SKM-1 treated with dmso at 0.1 percent for 144 hours (cell line): ENCODE data around the gene CAV2.
"Not testable (repeated sequence)": the region's sequence is repeated elsewhere in the genome, so short reads cannot be mapped to it uniquely, and the experiment has no call there.

Experiments
- DNase-seq: peaks from one replicate; lab custom pipeline; 2025; ENCODE audit not compliant: unreplicated experiment; lab: John Stamatoyannopoulos, UW

Gene CAV2, protein sequence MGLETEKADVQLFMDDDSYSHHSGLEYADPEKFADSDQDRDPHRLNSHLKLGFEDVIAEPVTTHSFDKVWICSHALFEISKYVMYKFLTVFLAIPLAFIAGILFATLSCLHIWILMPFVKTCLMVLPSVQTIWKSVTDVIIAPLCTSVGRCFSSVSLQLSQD

DNA sequence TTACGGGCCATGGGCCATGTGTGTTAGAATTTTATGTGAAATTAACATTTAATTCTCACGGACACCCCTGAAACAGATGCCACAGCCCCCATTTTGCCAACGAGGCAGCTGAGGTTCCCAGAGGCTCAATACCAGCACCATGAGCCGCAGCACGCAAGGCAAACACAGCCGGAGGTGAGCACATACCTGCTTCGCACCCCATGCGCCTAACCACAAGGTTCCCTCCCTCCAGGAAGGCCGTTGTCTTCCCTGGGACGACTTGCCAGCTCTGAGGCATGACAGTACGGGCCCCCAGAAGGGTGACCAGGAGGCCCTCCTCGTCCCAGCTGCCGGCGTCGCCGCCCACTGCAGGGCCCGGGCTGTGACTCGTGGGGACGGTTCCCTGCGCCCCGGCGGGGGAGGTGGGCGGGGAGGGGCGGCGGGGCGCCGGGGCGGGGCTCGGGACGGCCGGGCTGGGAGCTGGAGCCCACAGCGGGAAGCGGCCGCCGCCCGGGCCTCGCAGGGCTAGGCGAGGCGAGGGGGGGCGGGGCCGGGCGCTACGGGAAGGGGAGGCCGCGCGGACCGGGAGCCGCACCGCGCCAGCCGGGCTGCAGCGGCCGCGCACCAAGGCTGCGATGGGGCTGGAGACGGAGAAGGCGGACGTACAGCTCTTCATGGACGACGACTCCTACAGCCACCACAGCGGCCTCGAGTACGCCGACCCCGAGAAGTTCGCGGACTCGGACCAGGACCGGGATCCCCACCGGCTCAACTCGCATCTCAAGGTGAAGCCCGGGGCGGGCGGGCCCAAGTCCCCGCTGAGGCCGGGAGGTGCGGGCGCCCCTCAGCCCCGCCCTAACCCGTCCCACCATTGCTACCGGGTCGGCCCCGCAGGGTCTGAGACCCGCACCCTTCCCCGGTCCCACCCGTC lies at the start of gene CAV2:
CAV2 (plus strand) TSS at position 571 of the 910 bp plus-strand sequence; CDS start at position 615, 44 bp downstream.
- no peak for DNase-seq

DNA sequence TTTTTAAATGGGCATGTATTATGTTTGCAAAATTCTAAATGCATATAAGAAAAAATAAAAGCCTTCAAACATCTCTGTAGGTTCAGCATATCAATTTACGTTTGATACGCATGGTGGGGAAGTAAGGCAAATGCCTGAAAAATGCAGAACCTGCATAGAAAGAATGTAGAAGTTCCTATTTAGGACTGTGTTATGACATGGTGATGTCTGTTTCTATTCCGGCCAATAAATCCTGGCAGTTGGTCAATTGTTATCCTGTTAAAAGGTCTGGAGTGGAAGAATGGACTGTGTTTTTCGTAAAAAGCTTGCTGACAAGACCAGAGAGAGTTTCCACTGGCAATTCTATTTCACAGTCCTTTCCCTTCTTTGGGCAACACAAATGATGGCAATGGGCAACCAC lies 49.6 kb upstream of the CAV2 start:
- no peak for DNase-seq

DNA sequence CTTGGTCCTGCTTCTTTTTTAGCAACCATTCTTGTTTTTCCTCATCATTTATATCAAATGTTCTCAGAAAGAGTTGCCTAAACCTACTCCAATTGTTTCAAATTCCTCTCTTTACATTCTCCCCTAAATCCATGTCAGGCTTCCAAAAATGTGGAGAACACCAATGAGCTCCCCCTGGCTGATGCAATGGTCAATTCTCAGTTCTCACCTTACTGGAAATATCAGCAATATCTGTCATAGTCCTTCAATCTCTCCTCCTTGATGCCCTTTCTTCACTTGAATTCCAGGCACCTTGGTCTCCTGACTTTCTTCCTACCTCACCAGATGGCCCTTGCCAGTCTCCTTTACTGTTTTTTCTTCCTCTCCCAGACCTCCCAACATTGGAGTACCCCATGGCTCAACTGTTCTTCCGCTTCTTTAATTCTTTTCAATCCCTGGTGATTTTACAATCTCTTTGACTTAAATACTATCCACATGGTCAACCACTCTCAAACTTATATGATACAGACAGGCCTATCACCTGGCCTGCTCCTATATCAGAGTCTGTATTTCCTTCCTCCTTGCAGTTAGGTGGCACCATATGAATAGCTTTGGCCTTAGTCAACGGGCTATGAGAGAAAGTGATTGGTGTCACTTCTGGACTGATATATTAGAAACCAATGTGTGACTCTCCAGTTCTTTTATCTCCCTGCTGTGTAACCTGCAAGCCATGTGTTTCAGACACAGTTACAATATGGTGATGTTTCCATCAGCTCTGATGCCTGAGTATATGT lies 47.4 kb upstream of the CAV2 start:
- no peak for DNase-seq

DNA sequence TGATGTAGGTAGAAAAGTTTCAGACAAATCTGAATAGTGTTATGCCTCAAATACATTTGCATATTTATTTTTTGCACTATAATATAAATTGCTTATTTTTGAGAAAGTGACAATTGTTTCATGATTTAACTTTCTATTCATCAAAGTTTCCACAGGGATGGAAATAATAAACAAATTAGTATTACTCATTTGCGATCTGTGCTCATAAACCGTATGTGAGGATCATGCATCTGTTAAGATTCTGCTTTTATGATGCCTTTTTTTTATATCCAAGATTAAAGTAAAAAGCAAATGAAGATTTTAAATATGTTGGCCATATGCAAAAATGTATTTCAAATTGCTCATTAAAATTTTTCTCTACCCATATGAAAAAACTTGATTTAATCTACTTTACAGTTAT lies 45.2 kb upstream of the CAV2 start:
- no peak for DNase-seq

DNA sequence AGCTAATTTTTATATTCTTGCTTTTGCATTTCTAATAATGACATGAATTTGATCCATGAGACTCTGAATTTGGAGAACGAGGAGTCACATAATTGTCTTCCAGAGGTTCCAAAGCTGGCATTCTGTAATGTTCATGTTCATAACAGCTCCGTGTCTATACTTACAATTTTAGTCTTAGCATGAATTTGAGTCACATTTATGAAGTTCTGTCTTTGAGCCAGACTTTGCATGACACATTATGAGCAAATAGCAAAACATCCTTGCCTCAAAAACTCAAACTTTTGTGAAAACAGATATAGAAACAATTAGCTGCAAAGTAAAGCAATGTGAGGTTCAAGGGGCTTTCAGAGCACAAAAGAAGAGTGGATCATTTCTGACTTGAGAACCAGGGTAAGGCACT lies 44.5 kb upstream of the CAV2 start:
- no peak for DNase-seq

DNA sequence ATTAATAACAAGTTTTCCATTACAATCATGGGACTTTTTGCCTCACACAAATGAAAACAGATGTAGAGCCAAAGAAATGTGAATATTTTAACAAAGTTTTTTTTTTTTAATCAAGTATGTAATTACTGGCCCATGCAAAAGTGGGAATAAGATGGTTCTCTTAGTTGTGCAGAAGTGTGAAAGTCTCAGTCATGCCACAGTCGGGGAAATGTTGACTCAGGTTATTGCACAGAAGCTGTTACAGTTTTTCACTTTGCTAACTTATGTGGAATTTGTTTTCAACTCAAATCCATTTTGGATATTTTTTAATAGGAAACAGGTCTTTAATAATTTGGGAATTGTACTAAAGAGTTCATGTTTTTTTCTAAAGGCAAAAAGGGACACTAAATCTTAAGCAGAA lies 44.0 kb upstream of the CAV2 start:
- no peak for DNase-seq

DNA sequence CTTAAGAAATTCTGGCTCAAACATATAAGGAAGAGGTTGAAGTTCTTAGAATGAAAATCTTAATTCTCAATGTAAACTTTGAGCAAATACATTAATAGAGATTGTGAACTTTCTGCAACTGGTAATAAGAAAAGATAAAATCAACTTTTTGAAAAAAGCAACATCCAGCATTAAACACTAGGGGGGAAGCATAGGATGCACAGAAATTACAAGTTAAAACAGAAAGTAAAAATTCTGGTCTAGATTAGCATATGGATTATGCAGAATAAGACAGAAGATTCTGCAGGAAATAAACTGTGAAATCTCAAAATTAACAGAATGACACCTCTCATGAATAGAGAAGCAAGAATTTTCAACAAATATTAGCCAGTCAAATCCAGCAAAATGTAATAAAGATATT lies 38.0 kb upstream of the CAV2 start:
- no peak for DNase-seq

DNA sequence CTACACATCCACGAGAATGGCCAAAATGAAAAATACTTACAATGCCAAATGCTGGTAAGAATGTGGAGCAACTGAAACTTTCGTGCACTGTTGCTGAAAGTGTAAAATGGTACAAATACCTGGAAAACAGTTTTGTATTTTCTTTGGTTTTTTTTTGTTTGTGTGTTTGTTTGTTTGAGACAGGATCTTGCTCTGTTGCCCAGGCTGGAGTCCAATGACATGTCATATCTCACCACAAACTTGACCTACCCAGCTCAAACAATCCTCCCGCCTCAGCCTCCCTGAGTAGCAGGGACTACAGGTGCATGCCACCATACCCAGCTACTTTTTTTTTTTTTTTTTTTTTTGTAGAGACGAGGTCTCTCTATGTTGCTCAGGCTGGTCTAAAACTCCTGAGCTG lies 35.6 kb upstream of the CAV2 start:
- DNase-seq: no peak

DNA sequence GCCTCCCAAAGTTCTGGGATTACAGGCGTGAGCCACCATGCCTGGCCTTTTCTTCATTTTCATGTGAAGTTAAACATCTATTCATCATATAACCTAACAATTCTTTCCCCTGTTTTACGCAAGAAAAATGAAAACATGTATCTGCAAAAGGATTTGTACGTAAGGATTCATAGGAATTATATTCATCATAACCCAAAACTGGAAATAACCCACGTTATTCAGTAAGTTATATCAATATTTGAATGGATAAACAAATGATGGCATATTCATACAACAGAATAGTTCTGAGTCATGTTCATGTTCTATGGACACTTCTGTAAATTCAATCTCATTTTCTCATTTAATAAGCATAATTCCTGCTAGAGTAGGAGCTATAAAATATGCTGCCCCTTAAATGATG lies 35.2 kb upstream of the CAV2 start:
- no peak for DNase-seq

DNA sequence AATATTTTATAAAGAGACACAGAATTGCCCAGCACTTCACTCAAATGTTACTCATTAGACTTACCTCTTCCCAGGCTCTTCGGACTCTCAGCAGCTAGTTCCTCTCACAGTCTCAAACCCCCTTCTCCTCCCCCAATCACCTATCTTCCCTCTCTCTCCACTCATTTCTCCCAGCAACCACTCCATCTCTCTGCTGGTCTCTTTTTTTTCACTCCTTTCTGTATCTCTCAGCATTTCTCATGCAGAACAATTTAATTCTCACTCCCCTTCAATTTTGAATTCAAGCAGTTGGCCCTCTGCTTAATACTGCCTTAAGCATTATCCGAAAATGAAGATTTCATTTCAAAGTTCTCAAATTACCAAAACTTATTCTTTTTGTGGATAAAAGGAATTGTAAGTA lies 34.4 kb upstream of the CAV2 start:
- no peak for DNase-seq

DNA sequence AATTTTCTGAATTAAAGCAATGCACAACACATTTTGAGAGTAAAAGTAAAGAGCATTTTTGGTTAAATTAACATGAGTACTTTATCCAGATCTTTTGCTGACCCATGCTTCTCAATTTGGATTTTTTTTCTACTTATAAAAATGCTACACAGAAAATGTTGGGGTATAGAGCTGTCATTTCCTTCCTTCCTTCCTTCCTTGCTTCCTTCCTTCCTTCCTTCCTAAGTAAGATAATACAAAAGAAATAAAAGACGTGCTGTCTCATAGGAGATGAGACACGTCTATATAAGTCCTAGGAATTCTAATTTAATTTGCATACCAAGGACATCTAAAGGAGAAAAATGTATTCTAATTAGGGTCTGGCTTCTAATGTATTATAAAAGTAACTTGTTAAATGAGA lies 31.0 kb upstream of the CAV2 start:
- no peak for DNase-seq

DNA sequence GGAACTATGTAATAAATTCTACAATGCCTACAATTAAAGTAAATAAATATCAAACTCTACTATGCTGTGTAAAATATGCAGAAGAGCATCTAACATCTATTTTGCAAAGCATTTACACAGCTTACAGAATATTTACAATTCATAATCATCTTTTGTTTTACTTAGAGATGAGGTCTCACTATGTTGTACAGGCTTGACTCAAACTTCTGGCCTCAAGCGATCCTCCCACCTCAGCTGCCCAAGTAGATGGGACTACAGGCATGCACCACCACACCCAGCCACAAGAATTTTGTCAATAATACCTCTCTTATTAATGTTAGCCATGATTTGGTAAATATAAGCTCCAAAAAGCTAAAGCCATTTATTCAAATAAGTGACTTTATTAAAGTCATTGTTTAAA lies 21.9 kb upstream of the CAV2 start:
- DNase-seq: no peak

DNA sequence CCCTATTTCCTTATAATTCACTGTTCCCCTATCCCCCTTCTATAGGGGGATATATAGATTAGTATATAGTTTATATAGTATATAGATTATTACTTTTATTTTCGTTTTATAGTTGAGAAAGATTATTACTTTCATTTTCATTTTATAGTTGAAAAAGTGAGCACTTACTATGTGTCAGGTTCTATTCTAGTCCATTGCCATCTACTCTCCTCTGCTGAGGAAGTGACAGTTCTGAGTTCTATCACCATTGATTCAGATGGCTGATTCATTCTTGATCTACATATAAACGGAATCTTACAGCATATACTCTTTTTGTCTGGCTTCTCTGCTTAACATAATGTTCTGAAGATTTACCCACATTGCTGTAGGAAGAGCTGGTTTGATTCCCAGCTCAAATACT lies 20.7 kb upstream of the CAV2 start:
- no peak for DNase-seq

DNA sequence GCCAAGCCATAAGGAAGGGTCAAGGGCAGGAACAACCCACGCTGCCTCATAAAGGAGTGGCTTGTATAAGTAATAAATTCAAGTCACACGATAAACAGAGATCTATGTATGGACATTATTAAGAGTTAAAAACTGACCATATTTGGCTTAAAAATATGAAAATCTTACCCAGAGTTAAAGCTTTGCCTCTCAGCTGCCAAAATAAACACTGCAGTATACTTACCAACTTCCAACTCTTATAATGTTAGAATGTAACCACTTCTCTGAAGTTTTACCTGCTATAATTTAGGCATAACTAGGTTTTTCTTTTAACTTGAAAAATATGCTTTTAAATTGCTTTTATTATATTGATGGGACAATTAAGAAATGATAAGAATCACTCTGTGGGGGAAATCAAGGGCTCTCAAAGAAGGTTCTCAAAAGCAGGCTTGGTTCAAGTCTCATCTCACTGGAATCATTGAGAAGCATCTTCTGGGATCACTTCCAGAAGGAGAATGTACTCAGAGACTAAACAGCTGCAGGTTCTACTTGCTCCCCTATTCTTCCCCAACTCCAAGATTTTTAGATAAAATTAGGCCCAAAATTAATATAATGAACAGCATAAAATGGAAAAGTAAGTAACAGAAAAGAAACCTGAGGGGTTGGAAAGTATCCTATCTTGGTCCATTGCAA lies 16.1 kb upstream of the CAV2 start:
- DNase-seq: no peak

DNA sequence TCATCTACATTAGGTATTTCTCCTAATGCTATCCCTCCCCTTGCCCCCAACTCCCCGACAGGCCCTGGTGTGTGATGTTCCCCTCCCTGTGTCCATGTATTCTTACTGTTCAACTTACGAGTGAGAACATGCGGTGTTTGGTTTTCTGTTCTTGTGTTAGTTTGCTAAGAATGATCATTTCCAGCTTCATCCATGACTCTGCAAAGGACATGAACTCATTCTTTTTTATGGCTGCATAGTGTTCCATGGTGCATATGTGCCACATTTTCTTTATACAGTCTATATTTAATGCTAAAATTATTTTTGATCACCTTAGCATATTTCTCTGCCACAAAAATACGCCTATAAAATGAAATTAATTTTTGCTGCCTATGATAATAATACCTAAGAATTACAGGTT lies 15.1 kb upstream of the CAV2 start:
- DNase-seq: not testable (repeated sequence)

DNA sequence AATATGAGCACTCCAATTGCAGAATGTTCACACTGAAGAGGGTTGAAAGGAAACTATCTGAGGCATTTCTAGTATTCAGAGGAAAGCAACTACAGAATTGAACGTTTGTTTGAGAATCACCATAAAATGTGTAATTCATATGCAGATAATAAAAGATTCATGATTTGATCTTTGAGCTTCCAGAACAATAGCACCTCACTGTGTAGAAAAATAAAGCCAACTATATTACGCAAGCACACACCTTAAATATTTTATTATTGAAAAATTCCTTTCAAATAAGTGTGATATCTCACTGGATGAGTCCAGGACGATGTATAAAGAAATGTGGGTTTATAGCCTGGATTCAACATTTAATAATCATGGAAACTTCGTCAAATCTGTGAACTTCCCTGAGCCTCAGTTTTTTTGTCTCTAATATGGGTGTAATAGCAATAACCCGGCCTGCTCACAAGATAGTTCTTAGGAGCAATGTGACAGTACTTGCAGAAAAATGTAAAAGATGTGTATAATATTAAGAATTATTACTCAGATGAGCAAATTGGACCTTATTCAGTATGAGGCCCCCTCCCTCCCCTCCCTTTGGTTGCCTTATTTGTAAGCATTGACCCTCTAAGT lies 11.5 kb upstream of the CAV2 start:
- no peak for DNase-seq

DNA sequence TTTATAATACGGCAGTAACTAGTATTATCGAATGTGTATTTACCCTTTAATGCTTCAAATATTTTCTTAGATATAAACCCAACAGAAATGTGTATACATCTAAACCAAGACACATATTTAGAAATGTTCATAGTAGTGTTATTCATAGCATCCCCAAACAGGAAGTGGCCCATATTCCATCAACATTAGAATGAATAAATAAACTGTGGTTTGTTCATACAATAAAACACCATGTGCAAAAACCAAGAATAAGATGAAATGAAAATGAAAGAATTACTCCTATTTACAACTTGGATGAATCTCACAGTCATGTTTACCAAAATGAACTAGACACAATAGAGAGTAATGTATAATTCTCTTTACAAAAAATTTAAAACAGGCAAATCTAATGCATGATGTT lies 9.2 kb upstream of the CAV2 start:
- no peak for DNase-seq

DNA sequence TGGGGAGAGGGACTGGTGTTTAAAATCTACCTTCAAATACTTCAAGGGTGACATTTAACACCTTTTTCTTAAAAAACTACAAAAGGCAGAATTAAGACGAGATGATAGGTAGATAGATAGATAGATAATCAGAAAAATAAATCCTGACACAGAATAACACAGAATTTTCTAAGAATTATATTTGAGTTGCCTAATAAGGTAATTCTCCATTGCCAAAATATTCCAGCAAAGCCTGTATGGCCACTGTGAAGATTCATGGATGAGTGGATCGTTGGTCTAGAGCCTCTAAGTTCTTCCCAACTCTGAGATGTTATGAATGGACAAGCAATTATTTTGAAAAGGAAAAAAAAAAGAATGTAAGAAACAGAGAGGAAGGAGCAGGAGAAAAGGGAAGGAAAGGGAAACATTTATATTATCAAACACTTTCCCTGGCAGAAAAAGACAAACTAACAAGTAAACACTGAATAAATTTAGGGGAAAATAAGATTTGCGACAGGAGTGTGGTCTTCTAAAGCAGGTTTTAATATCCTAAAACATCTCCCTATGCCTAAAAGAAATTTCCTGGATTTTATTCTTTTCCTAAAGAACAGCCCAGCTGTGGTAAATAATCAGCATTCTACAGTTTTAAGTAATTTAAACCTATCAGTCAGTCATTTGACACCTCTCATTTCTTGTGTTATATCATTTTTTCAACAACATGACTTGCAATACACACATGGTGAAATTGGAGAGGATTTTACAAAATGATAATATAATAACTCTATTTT lies 7.5 kb upstream of the CAV2 start:
- no peak for DNase-seq

DNA sequence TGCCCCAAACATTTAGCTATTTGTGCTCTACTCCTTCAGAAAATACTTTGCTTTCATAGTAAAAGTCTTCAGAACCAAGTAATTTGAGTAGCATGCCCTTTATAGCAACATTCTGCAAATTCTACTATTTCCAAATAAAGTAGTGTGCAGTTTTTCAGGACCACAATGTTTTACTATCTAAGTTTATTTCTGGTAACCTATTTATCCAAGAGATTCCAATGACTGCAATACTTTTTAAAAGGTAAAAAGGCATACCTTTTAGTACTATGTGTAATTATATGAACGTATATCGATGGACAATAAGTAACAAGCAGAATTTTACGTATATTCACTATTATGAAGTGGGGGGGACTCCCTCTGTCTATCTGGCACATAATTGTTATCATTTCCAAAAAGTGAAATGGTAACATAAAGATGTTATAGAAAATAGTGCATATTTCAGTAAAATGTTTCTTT lies 6.9 kb upstream of the CAV2 start:
- no peak for DNase-seq

DNA sequence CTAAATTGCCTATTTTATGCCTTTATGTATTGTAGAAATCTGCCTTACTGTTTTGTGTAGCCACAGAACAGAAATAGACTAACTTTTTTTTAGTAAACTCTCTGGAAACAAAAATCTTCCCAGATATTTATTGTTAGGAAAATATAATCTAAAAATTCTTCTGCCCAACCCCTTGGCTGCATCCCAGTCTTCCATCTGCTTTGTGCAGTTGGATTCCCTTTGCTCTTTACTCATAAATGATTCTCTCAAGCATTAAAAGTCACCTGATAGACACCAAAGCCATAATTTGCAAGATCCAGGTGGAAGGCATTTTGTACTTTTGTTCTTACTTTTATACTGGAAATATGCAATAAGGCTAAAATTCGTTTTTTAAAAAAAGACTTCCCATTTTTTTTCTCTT lies 6.1 kb upstream of the CAV2 start:
- no peak for DNase-seq
